Esophagus muscularis mucosa (tissue), 4 donors: ENCODE measurements around the gene LPCAT1.

Experiments used
- CTCF ChIP-seq, 3 experiments: fragments of 200-600 bp in 2 of 3; fragments of 450-650 bp in 1 of 3; sonication (generic) in 2 of 3; IDR thresholded peaks; one replicate each; pipeline ENCODE4 v1.5.1; 2017 to 2019; ENCODE audit warnings: antibody characterized with exemption in 3 of 3, mild to moderate bottlenecking in 2 of 3, moderate library complexity in 1 of 3
- EP300 ChIP-seq: sonication (generic); formaldehyde crosslinking; IDR thresholded peaks from one replicate; pipeline ENCODE4 v1.6.1; 2017; ENCODE audit warnings: antibody characterized with exemption
- POLR2A ChIP-seq: fragments of 450-650 bp; IDR thresholded peaks from one replicate; pipeline ENCODE4 v1.6.1; 2017; ENCODE audit warnings: antibody characterized with exemption, moderate library complexity, mild to moderate bottlenecking, low read depth

GRCh38 chr5:1432296-1432695 is 91.5 kb downstream of the LPCAT1 start:
- TF ChIP-seq CTCF (IDR thresholded peaks at IDR 0.05), result no peak
- TF ChIP-seq EP300, result no peak
- TF ChIP-seq POLR2A, result no peak
